AG04450 (cell line): ENCODE data around the gene NOTCH4. TPM values are rescaled to one million over a fixed set of nuclear protein-coding genes. Genes with fewer than 3 reads are reported as not detected.
"Not testable (repeated sequence)": the region's sequence is repeated elsewhere in the genome, so short reads cannot be mapped to it uniquely, and the experiment has no call there.

Source experiments
- CTCF ChIA-PET: fragments of 300-600, 350-600 bp; formaldehyde crosslinking; extraction: SDS; loops from one replicate; lab custom pipeline; 2022; ENCODE audit warnings: antibody characterized with exemption, inconsistent platforms; lab: Charles Lee
- POLR2A ChIA-PET: fragments of 350-600 bp; formaldehyde crosslinking; extraction: SDS; loops from one replicate; lab custom pipeline; 2021; ENCODE audit warnings: antibody characterized with exemption, inconsistent platforms; lab: Yijun Ruan, JAX
- DNase-seq: peaks from one replicate; pipeline ENCODE4 v3.0.0-alpha.2; 2011; ENCODE audit warnings: low read depth, low spot score
- H3K27ac ChIP-seq: one replicate; pipeline ENCODE4 v1.5.1; 2012; ENCODE audit warnings: low read depth, low read length, control low read depth
- H3K27me3 ChIP-seq: one replicate; pipeline ENCODE4 v1.6.0; 2012; ENCODE audit warnings: low read length; ENCODE audit not compliant: control insufficient read depth, insufficient read depth
- H3K4me3 ChIP-seq: 2 replicates; pipeline ENCODE4 v1.5.1; 2011; ENCODE audit warnings: mild to moderate bottlenecking, low read depth, low read length, control low read depth
- H3K9me3 ChIP-seq: 2 replicates; pipeline ENCODE4 v1.5.1; 2012; ENCODE audit warnings: low read length; ENCODE audit not compliant: control insufficient read depth, insufficient read depth
- CTCF ChIP-seq: IDR thresholded peaks from 2 replicates; pipeline ENCODE4 v1.5.1; 2011; ENCODE audit warnings: low read depth, low read length, control low read depth, inconsistent platforms
- polyA plus RNA-seq: library from polyadenylated mRNA; depleted of rRNA; stranded (reverse); fragments of >200 nt; gene quantifications from 2 replicates; pipeline ENCODE4 v1.2.3, GENCODE V29; 2011

Gene NOTCH4
- polyA plus RNA-seq, 1 experiment, result 0.55 TPM

- H3K27me3 ChIP-seq, result no peaks in the 10 kb centered on the region
- H3K27ac ChIP-seq, result peak overlapping the region; percentile 47
- no peak for TF ChIP-seq CTCF
- peak overlapping the region; percentile 82 for H3K4me3 ChIP-seq
- POLR2A ChIA-PET, result interaction anchor here (1.6 kb wide), 1 partner anchor 12 kb away, joined by 11 read pairs; no protein-coding TSS in a partner anchor
- H3K9me3 ChIP-seq, result peaks cover 4% of the 10 kb centered on the region; the same call in 1 of the 2 replicates
- CTCF ChIA-PET, result interaction anchor here (0.9 kb wide), 1 partner anchor 71 kb away, joined by 4 read pairs; no protein-coding TSS in a partner anchor
- DNase-seq, result no peak
Observed at GRCh38 chr6:32189069-32189741, 34.7 kb downstream of the NOTCH4 start.

GRCh38 chr6:32188381-32189068 lies 35.3 kb downstream of the NOTCH4 start:
- H3K4me3 ChIP-seq, result peak overlapping the region; percentile 82
- no peaks in the 10 kb centered on the region for H3K27me3 ChIP-seq
- no peak; the same call in 1 of the 2 replicates for TF ChIP-seq CTCF
- peaks cover 4% of the 10 kb centered on the region; the same call in 1 of the 2 replicates for H3K9me3 ChIP-seq
- ChIA-PET POLR2A (interaction anchor here (0.5 to 1.6 kb wide), 2 partner anchors 11 to 354 kb away, joined by 3 to 11 read pairs; no protein-coding TSS in a partner anchor), CTCF (interaction anchor here (0.6 to 0.9 kb wide), 2 partner anchors 44 to 70 kb away, joined by 4 to 5 read pairs; no protein-coding TSS in a partner anchor)
- H3K27ac ChIP-seq, result peak overlapping the region; percentile 61
- no peak for DNase-seq

GRCh38 chr6:32187725-32188380 lies 36.0 kb downstream of the NOTCH4 start:
- DNase-seq, H3K9me3 ChIP-seq, H3K27ac ChIP-seq, H3K27me3 ChIP-seq: not testable (repeated sequence)
- TF ChIP-seq CTCF, result 0 out of 2 replicates have a peak, but pooled peaks have one; percentile 3
- peak overlapping the region; percentile 82 for H3K4me3 ChIP-seq
- ChIA-PET POLR2A (interaction anchor here (0.5 to 0.9 kb wide), 2 partner anchors 11 to 354 kb away, joined by 3 to 4 read pairs; no protein-coding TSS in a partner anchor), CTCF (interaction anchor here (0.6 kb wide), 1 partner anchor 45 kb away, joined by 5 read pairs; no protein-coding TSS in a partner anchor)

- POLR2A ChIA-PET, result interaction anchor here (0.9 kb wide), 1 partner anchor 10 kb away, joined by 4 read pairs; no protein-coding TSS in a partner anchor
- Histone ChIP-seq H3K4me3 (no peak overlapping the region), H3K27me3 (no peaks in the 10 kb centered on the region), H3K9me3 (peaks cover 4% of the 10 kb centered on the region; the same call in 1 of the 2 replicates), H3K27ac (no peak overlapping the region)
- DNase-seq, result no peak
- no peak for TF ChIP-seq CTCF
- CTCF ChIA-PET, result interaction anchor here (2.1 kb wide), 1 partner anchor 8 kb away, joined by 17 read pairs; no protein-coding TSS in a partner anchor
Observed at GRCh38 chr6:32187009-32187709, 36.7 kb downstream of the NOTCH4 start.

- H3K9me3 ChIP-seq, POLR2A ChIA-PET, H3K4me3 ChIP-seq, H3K27me3 ChIP-seq, DNase-seq: not testable (repeated sequence)
- peak overlapping the region; percentile 31 for H3K27ac ChIP-seq
- CTCF ChIA-PET, result interaction anchor here (2.1 kb wide), 1 partner anchor 9 kb away, joined by 17 read pairs; no protein-coding TSS in a partner anchor
Observed at GRCh38 chr6:32186151-32186840, 37.6 kb downstream of the NOTCH4 start.

- POLR2A ChIA-PET, H3K27ac ChIP-seq, H3K9me3 ChIP-seq, H3K27me3 ChIP-seq, H3K4me3 ChIP-seq: not testable (repeated sequence)
- DNase-seq, result peak; percentile 67
- CTCF ChIA-PET, result interaction anchor here (2.1 kb wide), 1 partner anchor 10 kb away, joined by 17 read pairs; no protein-coding TSS in a partner anchor
Observed at GRCh38 chr6:32185681-32186131, 38.2 kb downstream of the NOTCH4 start.
